ENCODE data around the gene PLS1. TPM values are rescaled to one million over a fixed set of nuclear protein-coding genes. Genes with fewer than 3 reads are reported as not detected.
A peak's percentile ranks its signal among the peaks of the same experiment; 100 is the strongest.
"Not testable (repeated sequence)": the region's sequence is repeated elsewhere in the genome, so short reads cannot be mapped to it uniquely, and the experiment has no call there.

PLS1 gene
- polyA plus RNA-seq, 1 experiment = 0.23 TPM

GRCh38 chr3:142576792-142577191, 19.4 kb upstream of the PLS1 start:
- ChIA-PET POLR2A (interaction anchor here (0.6 kb wide), 1 partner anchor 130 kb away, joined by 4 read pairs; no protein-coding TSS in a partner anchor), CTCF (interaction anchor here (2.0 kb wide), 1 partner anchor 10 kb away, joined by 5 read pairs; no protein-coding TSS in a partner anchor)
- Histone ChIP-seq H3K27me3 (ENCODE audit: control insufficient read depth, insufficient read depth, low read length) (no peaks in the 10 kb centered on the region), H3K36me3 (ENCODE audit: control insufficient read depth, insufficient read depth, low read length) (no peaks in the 10 kb centered on the region), H3K4me3 (ENCODE audit: low read depth, low read length) (no peak overlapping the region)
- no peak for TF ChIP-seq CTCF (IDR thresholded peaks at IDR 0.05; ENCODE audit: insufficient read depth, low read depth, low read length)
- DNase-seq (ENCODE audit: low read depth) = no peak

- Histone ChIP-seq H3K36me3 (ENCODE audit: control insufficient read depth, insufficient read depth, low read length) (no peaks in the 10 kb centered on the region), H3K27me3 (ENCODE audit: control insufficient read depth, insufficient read depth, low read length) (no peaks in the 10 kb centered on the region), H3K4me3 (ENCODE audit: low read depth, low read length) (peak overlapping the region; percentile 88)
- ChIA-PET CTCF (interaction anchor here (0.6 to 2.0 kb wide), 2 partner anchors 9 to 39 kb away, joined by 3 to 5 read pairs; no protein-coding TSS in a partner anchor), POLR2A (interaction anchor here (0.6 kb wide), 2 partner anchors 131 to 423 kb away, joined by 4 to 16 read pairs; no protein-coding TSS in a partner anchor)
- no peak for DNase-seq (ENCODE audit: low read depth)
- no peak for TF ChIP-seq CTCF (IDR thresholded peaks at IDR 0.05; ENCODE audit: insufficient read depth, low read depth, low read length)
These were observed 18.4 kb upstream of the PLS1 start for GRCh38 chr3:142577696-142578328.

- Histone ChIP-seq H3K27me3 (ENCODE audit: control insufficient read depth, insufficient read depth, low read length) (no peaks in the 10 kb centered on the region; the same call in 1 of the 2 replicates), H3K4me3 (ENCODE audit: low read depth, low read length) (peak within 1 kb of the TSS; percentile 88), H3K36me3 (ENCODE audit: control insufficient read depth, insufficient read depth, low read length) (no peaks in the 10 kb centered on the region)
- ChIA-PET POLR2A (interaction anchor here (0.5 to 0.6 kb wide), 2 partner anchors 116 to 422 kb away, joined by 4 to 16 read pairs; no protein-coding TSS in a partner anchor), CTCF (interaction anchor here (0.6 to 1.4 kb wide), 4 partner anchors 12 to 451 kb away, joined by 3 to 4 read pairs (median 3); no protein-coding TSS in a partner anchor)
- TF ChIP-seq CTCF (IDR thresholded peaks at IDR 0.05; ENCODE audit: insufficient read depth, low read depth, low read length) = no peak
- peak; percentile 81 for DNase-seq (ENCODE audit: low read depth)
These were observed 17.6 kb upstream of the PLS1 start, which contains the start of gene ATR for GRCh38 chr3:142578329-142579223. TSS of gene ATR (minus strand) at chr3:142578733. CDS start at chr3:142578704, 29 bp downstream.

- no peaks in the 10 kb centered on the region; the same call in 1 of the 2 replicates for H3K27me3 ChIP-seq (ENCODE audit: control insufficient read depth, insufficient read depth, low read length)
- ChIA-PET CTCF (interaction anchor here (0.6 to 1.4 kb wide), 3 partner anchors 9 to 14 kb away, joined by 3 to 4 read pairs (median 3); no protein-coding TSS in a partner anchor), POLR2A (no interaction called here)
- TF ChIP-seq CTCF (IDR thresholded peaks at IDR 0.05; ENCODE audit: insufficient read depth, low read depth, low read length) = no peak
- DNase-seq (ENCODE audit: low read depth) = no peak
- H3K4me3 ChIP-seq (ENCODE audit: low read depth, low read length) = no peak overlapping the region
- no peaks in the 10 kb centered on the region for H3K36me3 ChIP-seq (ENCODE audit: control insufficient read depth, insufficient read depth, low read length)
These were observed 16.2 kb upstream of the PLS1 start for GRCh38 chr3:142580061-142580423.

GRCh38 chr3:142581070-142581469, 15.1 kb upstream of the PLS1 start:
- DNase-seq (ENCODE audit: low read depth); H3K4me3 ChIP-seq (ENCODE audit: low read depth, low read length); H3K36me3 ChIP-seq (ENCODE audit: control insufficient read depth, insufficient read depth, low read length); H3K27me3 ChIP-seq (ENCODE audit: control insufficient read depth, insufficient read depth, low read length); POLR2A ChIA-PET: not testable (repeated sequence)
- CTCF ChIA-PET = interaction anchor here (1.0 kb wide), 1 partner anchor 8 kb away, joined by 3 read pairs; no protein-coding TSS in a partner anchor

Data from BJ (cell line).